GM23338 (cell line): ENCODE measurements around the gene ATP8B2. TPM values are rescaled to one million over a fixed set of nuclear protein-coding genes. Genes with fewer than 3 reads are reported as not detected.

Source experiments
- ATAC-seq: fragments of 200-7000 bp; cut with Tn5 transposase; 3 replicates; pipeline ENCODE4 v1.9.1; 2020
- DNase-seq: peaks from one replicate; pipeline ENCODE4 v3.0.0-alpha.2; 2015; ENCODE audit warnings: low spot score
- H2AFZ ChIP-seq: fragments of 200-600 bp; sonication (generic); 2 replicates; pipeline ENCODE4 v1.8.0; 2016; ENCODE audit warnings: antibody characterized with exemption, mild to moderate bottlenecking, moderate library complexity
- H3F3A ChIP-seq: fragments of 200-600 bp; sonication (generic); replicated peaks from 2 replicates; pipeline ENCODE4 v1.8.0; 2017; ENCODE audit warnings: antibody characterized with exemption, mixed run types, low read depth
- H3K27ac ChIP-seq: fragments of 200-600 bp; sonication (generic); 2 replicates; pipeline ENCODE4 v1.6.1; 2016; ENCODE audit warnings: low read depth
- H3K27me3 ChIP-seq: fragments of 200-600 bp; sonication (generic); 2 replicates; pipeline ENCODE4 v1.8.0; 2016; ENCODE audit warnings: mild to moderate bottlenecking, mixed run types, moderate library complexity; ENCODE audit not compliant: insufficient read depth
- H3K36me3 ChIP-seq: fragments of 200-600 bp; sonication (generic); 2 replicates; pipeline ENCODE4 v1.8.0; 2016; ENCODE audit warnings: mild to moderate bottlenecking; ENCODE audit not compliant: insufficient read depth
- H3K4me1 ChIP-seq: fragments of 200-600 bp; sonication (generic); 2 replicates; pipeline ENCODE4 v1.8.0; 2016; ENCODE audit warnings: mild to moderate bottlenecking, moderate library complexity; ENCODE audit not compliant: insufficient read depth
- H3K4me2 ChIP-seq: fragments of 200-600 bp; sonication (generic); 2 replicates; pipeline ENCODE4 v1.7.1; 2017; ENCODE audit warnings: mixed run types
- H3K4me3 ChIP-seq: fragments of 200-600 bp; sonication (generic); 2 replicates; pipeline ENCODE4 v1.6.1; 2016; ENCODE audit warnings: mixed run types
- H3K79me2 ChIP-seq: fragments of 200-600 bp; sonication (generic); replicated peaks from 2 replicates; pipeline ENCODE4 v1.8.0; 2017; ENCODE audit warnings: mild to moderate bottlenecking; ENCODE audit not compliant: insufficient read depth
- H3K9me2 ChIP-seq: fragments of 200-600 bp; sonication (generic); 2 replicates; pipeline ENCODE4 v1.8.0; 2017; ENCODE audit not compliant: insufficient read depth
- H4K20me1 ChIP-seq: fragments of 200-600 bp; sonication (generic); replicated peaks from 2 replicates; pipeline ENCODE4 v1.8.0; 2017; ENCODE audit warnings: mild to moderate bottlenecking; ENCODE audit not compliant: insufficient read depth
- H3K27ac Mint-ChIP-seq: 2 replicates; pipeline ENCODE4 v1.8.0; 2020; ENCODE audit warnings: inconsistent platforms, mild to moderate bottlenecking, moderate library complexity, mixed read lengths
- H3K27me3 Mint-ChIP-seq: 3 replicates; pipeline ENCODE4 v1.8.0; 2022; ENCODE audit warnings: low read depth, mild to moderate bottlenecking, moderate library complexity, mixed read lengths, inconsistent platforms; ENCODE audit not compliant: insufficient read depth, poor library complexity
- H3K36me3 Mint-ChIP-seq: 3 replicates; pipeline ENCODE4 v1.8.0; 2021; ENCODE audit warnings: low read depth, mild to moderate bottlenecking, inconsistent platforms, moderate library complexity, mixed read lengths
- H3K4me1 Mint-ChIP-seq: 3 replicates; pipeline ENCODE4 v1.8.0; 2020; ENCODE audit warnings: mild to moderate bottlenecking, inconsistent platforms, mixed read lengths
- H3K4me3 Mint-ChIP-seq: 3 replicates; pipeline ENCODE4 v1.8.0; 2021; ENCODE audit warnings: moderate library complexity, mild to moderate bottlenecking, inconsistent platforms, mixed read lengths
- H3K9me3 Mint-ChIP-seq: 3 replicates; pipeline ENCODE4 v1.8.0; 2020; ENCODE audit warnings: moderate library complexity, mild to moderate bottlenecking, inconsistent platforms, mixed read lengths
- EZH2 ChIP-seq: fragments of 200-600 bp; sonication (generic); IDR thresholded peaks from one replicate; pipeline ENCODE4 v1.8.0; 2017; ENCODE audit warnings: antibody characterized with exemption, mild to moderate bottlenecking, low read depth; ENCODE audit not compliant: unreplicated experiment
- EZH2phosphoT487 ChIP-seq: fragments of 200-600 bp; sonication (generic); IDR thresholded peaks from one replicate; pipeline ENCODE4 v1.8.1; 2018; ENCODE audit warnings: antibody characterized with exemption; ENCODE audit not compliant: unreplicated experiment
- JUNB ChIP-seq: IDR thresholded peaks from one replicate; pipeline ENCODE4 v1.6.1; 2016; ENCODE audit warnings: antibody characterized with exemption; ENCODE audit not compliant: unreplicated experiment
- POLR2AphosphoS5 ChIP-seq: IDR thresholded peaks from 2 replicates; pipeline ENCODE4 v1.6.1; 2016; ENCODE audit warnings: antibody characterized with exemption, low read depth
- STAT1 ChIP-seq: IDR thresholded peaks from one replicate; pipeline ENCODE4 v1.6.1; 2016; ENCODE audit warnings: antibody characterized with exemption; ENCODE audit not compliant: unreplicated experiment
- ZNF114 ChIP-seq: fragments of 250-450 bp; sonication (Bioruptor Pico); IDR thresholded peaks from 2 replicates; pipeline ENCODE4 v1.5.0; 2020; ENCODE audit warnings: mild to moderate bottlenecking, moderate library complexity
- ZNF331 ChIP-seq: fragments of 250-450 bp; sonication (Bioruptor Pico); IDR thresholded peaks from 2 replicates; pipeline ENCODE4 v1.5.0; 2020; ENCODE audit warnings: low read depth, mild to moderate bottlenecking, moderate library complexity
- polyA plus RNA-seq: library from polyadenylated mRNA; unstranded; fragments of >200 nt; fragmentation: Nextera tagmentation; extraction: Ambion mirVana; gene quantifications from 2 replicates; pipeline ENCODE4 v1.2.1, GENCODE V29; 2016
- total RNA-seq: library from RNA; depleted of rRNA; stranded (reverse); fragments of >200 nt; shearing (Covaris generic); gene quantifications from 2 replicates; pipeline ENCODE4 v1.2.3, GENCODE V29; 2014
- TF ChIP-seq, protein P1 (sequence below): IDR thresholded peaks from one replicate; pipeline ENCODE4 v1.6.1; 2018; ENCODE audit warnings: antibody characterized with exemption; ENCODE audit not compliant: unreplicated experiment
- TF ChIP-seq, protein P2 (sequence below): fragments of 250-450 bp; sonication (Bioruptor Pico); IDR thresholded peaks from 2 replicates; pipeline ENCODE4 v1.5.0; 2020; ENCODE audit warnings: mild to moderate bottlenecking, moderate library complexity

Gene ATP8B2
- total and polyA plus RNA-seq, 2 experiments from 2014 or later, result 11.0 to 112 TPM

DNA sequence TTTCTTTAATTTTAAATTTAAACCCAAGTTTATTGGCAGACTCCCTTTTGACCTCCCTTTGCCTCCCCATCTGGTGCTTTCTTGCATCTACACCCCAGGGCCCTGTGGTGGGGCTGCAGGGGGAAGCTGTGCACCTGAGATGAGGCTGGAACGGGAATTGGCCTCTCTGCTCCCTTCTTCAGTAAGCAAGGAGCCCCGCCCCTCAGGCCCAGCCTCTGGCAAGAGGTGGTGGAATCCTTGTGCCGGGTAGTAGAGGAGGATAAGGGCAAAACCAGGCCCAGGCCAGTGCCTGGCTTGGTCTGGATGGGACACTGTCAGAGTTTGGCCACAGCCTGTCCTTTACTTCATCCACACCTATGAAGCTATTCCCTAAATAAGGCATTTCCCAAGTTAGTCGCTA, 25.1 kb downstream of the ATP8B2 start:
- H3K4me1 Mint-ChIP-seq, result peaks cover 20% of the 10 kb centered on the region
- H3K27me3 Mint-ChIP-seq, result peaks cover 17% of the 10 kb centered on the region
- peak; percentile 55 for DNase-seq
- Histone ChIP-seq H3K36me3 (peaks cover 22% of the 10 kb centered on the region), H3F3A (peaks cover 2% of the 10 kb centered on the region; the same call in 1 of the 2 replicates), H3K79me2 (no peaks in the 10 kb centered on the region), H3K9me2 (no peaks in the 10 kb centered on the region), H3K27me3 (no peaks in the 10 kb centered on the region), H4K20me1 (peaks cover 6% of the 10 kb centered on the region), H2AFZ (no peak overlapping the region), H3K4me2 (no peak overlapping the region), H3K4me1 (peaks cover 8% of the 10 kb centered on the region; the same call in 1 of the 2 replicates), H3K4me3 (no peak overlapping the region), H3K27ac (peak overlapping the region; percentile 59; the same call in 1 of the 2 replicates)
- H3K36me3 Mint-ChIP-seq, result peaks cover 38% of the 10 kb centered on the region
- no peaks in the 10 kb centered on the region; the same call in 2 of the 3 replicates for H3K9me3 Mint-ChIP-seq
- no peak overlapping the region for H3K27ac Mint-ChIP-seq
- ATAC-seq, result no peak; the same call in 2 of the 3 replicates
- no peak overlapping the region for H3K4me3 Mint-ChIP-seq
- TF ChIP-seq ZNF114 (CRISPR knock-in tag), result no peak
- TF ChIP-seq, protein P1, sequence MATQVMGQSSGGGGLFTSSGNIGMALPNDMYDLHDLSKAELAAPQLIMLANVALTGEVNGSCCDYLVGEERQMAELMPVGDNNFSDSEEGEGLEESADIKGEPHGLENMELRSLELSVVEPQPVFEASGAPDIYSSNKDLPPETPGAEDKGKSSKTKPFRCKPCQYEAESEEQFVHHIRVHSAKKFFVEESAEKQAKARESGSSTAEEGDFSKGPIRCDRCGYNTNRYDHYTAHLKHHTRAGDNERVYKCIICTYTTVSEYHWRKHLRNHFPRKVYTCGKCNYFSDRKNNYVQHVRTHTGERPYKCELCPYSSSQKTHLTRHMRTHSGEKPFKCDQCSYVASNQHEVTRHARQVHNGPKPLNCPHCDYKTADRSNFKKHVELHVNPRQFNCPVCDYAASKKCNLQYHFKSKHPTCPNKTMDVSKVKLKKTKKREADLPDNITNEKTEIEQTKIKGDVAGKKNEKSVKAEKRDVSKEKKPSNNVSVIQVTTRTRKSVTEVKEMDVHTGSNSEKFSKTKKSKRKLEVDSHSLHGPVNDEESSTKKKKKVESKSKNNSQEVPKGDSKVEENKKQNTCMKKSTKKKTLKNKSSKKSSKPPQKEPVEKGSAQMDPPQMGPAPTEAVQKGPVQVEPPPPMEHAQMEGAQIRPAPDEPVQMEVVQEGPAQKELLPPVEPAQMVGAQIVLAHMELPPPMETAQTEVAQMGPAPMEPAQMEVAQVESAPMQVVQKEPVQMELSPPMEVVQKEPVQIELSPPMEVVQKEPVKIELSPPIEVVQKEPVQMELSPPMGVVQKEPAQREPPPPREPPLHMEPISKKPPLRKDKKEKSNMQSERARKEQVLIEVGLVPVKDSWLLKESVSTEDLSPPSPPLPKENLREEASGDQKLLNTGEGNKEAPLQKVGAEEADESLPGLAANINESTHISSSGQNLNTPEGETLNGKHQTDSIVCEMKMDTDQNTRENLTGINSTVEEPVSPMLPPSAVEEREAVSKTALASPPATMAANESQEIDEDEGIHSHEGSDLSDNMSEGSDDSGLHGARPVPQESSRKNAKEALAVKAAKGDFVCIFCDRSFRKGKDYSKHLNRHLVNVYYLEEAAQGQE, result no peak
- no peak for TF ChIP-seq JUNB
- no peak for TF ChIP-seq STAT1
- no peak for TF ChIP-seq POLR2AphosphoS5
- TF ChIP-seq EZH2phosphoT487, result no peak
- TF ChIP-seq ZNF331, result no peak

DNA sequence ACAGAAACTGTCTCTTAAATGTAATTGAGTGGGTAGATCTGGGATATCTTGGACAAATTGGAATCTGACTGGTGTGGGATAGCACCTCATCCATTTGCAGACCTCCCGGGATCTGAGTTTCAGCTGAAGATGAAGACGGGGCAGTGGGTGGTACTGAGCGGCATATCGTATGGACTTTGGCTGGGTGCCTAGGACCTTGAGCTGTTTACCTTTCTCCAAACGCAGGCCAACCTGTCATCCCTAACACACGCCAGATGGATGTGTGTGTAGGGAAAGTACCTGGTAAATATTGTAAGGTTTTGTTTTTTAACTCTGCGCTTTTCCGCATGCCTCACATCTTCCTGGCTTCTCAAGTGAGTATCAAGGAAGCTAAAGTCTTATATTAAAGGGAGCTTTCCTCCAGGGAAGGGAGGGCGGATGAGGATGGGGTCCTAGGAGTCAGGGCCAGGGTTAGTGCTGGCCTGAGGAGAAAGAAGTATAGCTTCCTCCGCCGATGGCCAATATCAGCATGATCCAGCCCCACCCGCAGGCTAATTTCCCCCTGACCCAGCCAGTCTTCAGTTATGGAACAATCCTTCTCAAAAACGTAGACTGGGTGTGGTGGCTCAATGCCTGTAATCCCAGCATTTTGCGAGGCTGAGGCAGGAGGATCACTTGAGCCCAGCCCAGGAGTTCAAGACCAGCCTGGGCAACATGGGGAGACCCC, 26.2 kb downstream of the ATP8B2 start:
- H3K27me3 ChIP-seq, result no peaks in the 10 kb centered on the region
- H3K9me2 ChIP-seq, result no peaks in the 10 kb centered on the region
- H3K4me3 Mint-ChIP-seq, result peak overlapping the region; percentile 16; the same call in 1 of the 3 replicates
- H3F3A ChIP-seq, result peaks cover 2% of the 10 kb centered on the region; the same call in 1 of the 2 replicates
- no peak overlapping the region for H3K27ac ChIP-seq
- H2AFZ ChIP-seq, result no peak overlapping the region
- H3K27me3 Mint-ChIP-seq, result peaks cover 16% of the 10 kb centered on the region
- ATAC-seq (no peak), DNase-seq (no peak)
- no peak overlapping the region; the same call in 1 of the 2 replicates for H3K4me3 ChIP-seq
- H3K9me3 Mint-ChIP-seq, result no peaks in the 10 kb centered on the region; the same call in 2 of the 3 replicates
- no peaks in the 10 kb centered on the region for H3K79me2 ChIP-seq
- peaks cover 8% of the 10 kb centered on the region; the same call in 1 of the 2 replicates for H3K4me1 ChIP-seq
- peaks cover 20% of the 10 kb centered on the region for H3K4me1 Mint-ChIP-seq
- H3K36me3 ChIP-seq, result peaks cover 11% of the 10 kb centered on the region
- H3K36me3 Mint-ChIP-seq, result peaks cover 27% of the 10 kb centered on the region
- peak overlapping the region; percentile 97; the same call in 1 of the 2 replicates for H3K4me2 ChIP-seq
- H4K20me1 ChIP-seq, result no peaks in the 10 kb centered on the region; the same call in 1 of the 2 replicates
- H3K27ac Mint-ChIP-seq, result no peak overlapping the region
- TF ChIP-seq STAT1, result no peak
- no peak for TF ChIP-seq EZH2
- TF ChIP-seq, protein P2, sequence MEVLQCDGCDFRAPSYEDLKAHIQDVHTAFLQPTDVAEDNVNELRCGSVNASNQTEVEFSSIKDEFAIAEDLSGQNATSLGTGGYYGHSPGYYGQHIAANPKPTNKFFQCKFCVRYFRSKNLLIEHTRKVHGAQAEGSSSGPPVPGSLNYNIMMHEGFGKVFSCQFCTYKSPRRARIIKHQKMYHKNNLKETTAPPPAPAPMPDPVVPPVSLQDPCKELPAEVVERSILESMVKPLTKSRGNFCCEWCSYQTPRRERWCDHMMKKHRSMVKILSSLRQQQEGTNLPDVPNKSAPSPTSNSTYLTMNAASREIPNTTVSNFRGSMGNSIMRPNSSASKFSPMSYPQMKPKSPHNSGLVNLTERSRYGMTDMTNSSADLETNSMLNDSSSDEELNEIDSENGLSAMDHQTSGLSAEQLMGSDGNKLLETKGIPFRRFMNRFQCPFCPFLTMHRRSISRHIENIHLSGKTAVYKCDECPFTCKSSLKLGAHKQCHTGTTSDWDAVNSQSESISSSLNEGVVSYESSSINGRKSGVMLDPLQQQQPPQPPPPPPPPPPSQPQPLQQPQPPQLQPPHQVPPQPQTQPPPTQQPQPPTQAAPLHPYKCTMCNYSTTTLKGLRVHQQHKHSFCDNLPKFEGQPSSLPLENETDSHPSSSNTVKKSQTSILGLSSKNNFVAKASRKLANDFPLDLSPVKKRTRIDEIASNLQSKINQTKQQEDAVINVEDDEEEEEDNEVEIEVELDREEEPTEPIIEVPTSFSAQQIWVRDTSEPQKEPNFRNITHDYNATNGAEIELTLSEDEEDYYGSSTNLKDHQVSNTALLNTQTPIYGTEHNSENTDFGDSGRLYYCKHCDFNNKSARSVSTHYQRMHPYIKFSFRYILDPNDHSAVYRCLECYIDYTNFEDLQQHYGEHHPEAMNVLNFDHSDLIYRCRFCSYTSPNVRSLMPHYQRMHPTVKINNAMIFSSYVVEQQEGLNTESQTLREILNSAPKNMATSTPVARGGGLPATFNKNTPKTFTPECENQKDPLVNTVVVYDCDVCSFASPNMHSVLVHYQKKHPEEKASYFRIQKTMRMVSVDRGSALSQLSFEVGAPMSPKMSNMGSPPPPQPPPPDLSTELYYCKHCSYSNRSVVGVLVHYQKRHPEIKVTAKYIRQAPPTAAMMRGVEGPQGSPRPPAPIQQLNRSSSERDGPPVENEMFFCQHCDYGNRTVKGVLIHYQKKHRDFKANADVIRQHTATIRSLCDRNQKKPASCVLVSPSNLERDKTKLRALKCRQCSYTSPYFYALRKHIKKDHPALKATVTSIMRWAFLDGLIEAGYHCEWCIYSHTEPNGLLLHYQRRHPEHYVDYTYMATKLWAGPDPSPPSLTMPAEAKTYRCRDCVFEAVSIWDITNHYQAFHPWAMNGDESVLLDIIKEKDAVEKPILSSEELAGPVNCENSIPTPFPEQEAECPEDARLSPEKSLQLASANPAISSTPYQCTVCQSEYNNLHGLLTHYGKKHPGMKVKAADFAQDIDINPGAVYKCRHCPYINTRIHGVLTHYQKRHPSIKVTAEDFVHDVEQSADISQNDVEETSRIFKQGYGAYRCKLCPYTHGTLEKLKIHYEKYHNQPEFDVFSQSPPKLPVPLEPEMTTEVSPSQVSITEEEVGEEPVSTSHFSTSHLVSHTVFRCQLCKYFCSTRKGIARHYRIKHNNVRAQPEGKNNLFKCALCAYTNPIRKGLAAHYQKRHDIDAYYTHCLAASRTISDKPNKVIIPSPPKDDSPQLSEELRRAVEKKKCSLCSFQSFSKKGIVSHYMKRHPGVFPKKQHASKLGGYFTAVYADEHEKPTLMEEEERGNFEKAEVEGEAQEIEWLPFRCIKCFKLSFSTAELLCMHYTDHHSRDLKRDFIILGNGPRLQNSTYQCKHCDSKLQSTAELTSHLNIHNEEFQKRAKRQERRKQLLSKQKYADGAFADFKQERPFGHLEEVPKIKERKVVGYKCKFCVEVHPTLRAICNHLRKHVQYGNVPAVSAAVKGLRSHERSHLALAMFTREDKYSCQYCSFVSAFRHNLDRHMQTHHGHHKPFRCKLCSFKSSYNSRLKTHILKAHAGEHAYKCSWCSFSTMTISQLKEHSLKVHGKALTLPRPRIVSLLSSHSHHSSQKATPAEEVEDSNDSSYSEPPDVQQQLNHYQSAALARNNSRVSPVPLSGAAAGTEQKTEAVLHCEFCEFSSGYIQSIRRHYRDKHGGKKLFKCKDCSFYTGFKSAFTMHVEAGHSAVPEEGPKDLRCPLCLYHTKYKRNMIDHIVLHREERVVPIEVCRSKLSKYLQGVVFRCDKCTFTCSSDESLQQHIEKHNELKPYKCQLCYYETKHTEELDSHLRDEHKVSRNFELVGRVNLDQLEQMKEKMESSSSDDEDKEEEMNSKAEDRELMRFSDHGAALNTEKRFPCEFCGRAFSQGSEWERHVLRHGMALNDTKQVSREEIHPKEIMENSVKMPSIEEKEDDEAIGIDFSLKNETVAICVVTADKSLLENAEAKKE (CRISPR knock-in tag), result no peak
